Upper lobe of left lung (tissue), 6 donors: ENCODE measurements around the gene CBR4. TPM values are rescaled to one million over a fixed set of nuclear protein-coding genes. Genes with fewer than 3 reads are reported as not detected.
"Not testable (repeated sequence)": the region's sequence is repeated elsewhere in the genome, so short reads cannot be mapped to it uniquely, and the experiment has no call there.

ENCODE experiments used
- ATAC-seq, 2 donors: fragments of 200-7000 bp; cut with Tn5 transposase; one replicate each; pipeline ENCODE4 v1.9.1; 2022; ENCODE audit warnings: mild to moderate bottlenecking in 2 of 2, moderate library complexity in 2 of 2; ENCODE audit not compliant: low FRiP score in 2 of 2
- DNase-seq, 2 donors: peaks; one replicate each; pipeline ENCODE4 v3.0.0-alpha.2; 2019 to 2020
- H3K27ac ChIP-seq, 4 donors: fragments of 200-600 bp; sonication (generic); one replicate each; pipeline ENCODE4 v1.5.1; 2016 to 2019
- H3K27me3 ChIP-seq, 4 donors: fragments of 200-600 bp; sonication (generic); one replicate each; pipeline ENCODE4 v1.5.1; 2017 to 2019
- H3K36me3 ChIP-seq, 4 donors: fragments of 200-600 bp; sonication (generic); one replicate each; pipeline ENCODE4 v1.5.1; 2016 to 2019
- H3K4me1 ChIP-seq, 4 donors: fragments of 200-600 bp; sonication (generic); one replicate each; pipeline ENCODE4 v1.5.1; 2018 to 2019
- H3K4me3 ChIP-seq, 4 donors: fragments of 200-600 bp; sonication (generic); one replicate each; pipeline ENCODE4 v1.5.1; 2017 to 2019; ENCODE audit warnings: mild to moderate bottlenecking in 2 of 4, moderate library complexity in 1 of 4
- H3K9me3 ChIP-seq, 4 donors: fragments of 200-600 bp; sonication (generic); one replicate each; pipeline ENCODE4 v1.5.1; 2018 to 2019
- EP300 ChIP-seq, 4 donors: sonication (generic); formaldehyde crosslinking; IDR thresholded peaks; one replicate each; pipeline ENCODE4 v1.5.1; 2017; ENCODE audit warnings: antibody characterized with exemption in 4 of 4, control low read depth in 2 of 4
- POLR2A ChIP-seq, 4 donors: fragments of 450-650 bp; IDR thresholded peaks; one replicate each; pipeline ENCODE4 v1.5.1; 2016 to 2017; ENCODE audit warnings: antibody characterized with exemption in 4 of 4, mild to moderate bottlenecking in 2 of 4
- POLR2AphosphoS5 ChIP-seq, 2 donors: sonication (generic); formaldehyde crosslinking; IDR thresholded peaks; one replicate each; pipeline ENCODE4 v1.5.1; 2017; ENCODE audit warnings: antibody characterized with exemption in 2 of 2
- WGBS, 2 donors: methylation state at CpG; one replicate each; pipeline ENCODE4 v1.1.5; 2017 to 2018; 5-methylcytosine and 5-hydroxymethylcytosine counted together
- total RNA-seq, 6 donors: library from RNA; depleted of rRNA in 4 of 6; stranded (reverse); fragments of >200 nt in 4 of 6; gene quantifications; one replicate each; pipeline versions ENCODE4 v1.1.0 to v1.2.1, GENCODE V29; 2016 to 2021
- TF ChIP-seq, protein P1 (sequence below), 6 experiments: fragments of 450-650 bp in 4 of 6; fragments of 200-600 bp in 2 of 6; sonication (generic) in 2 of 6; IDR thresholded peaks; one replicate each; pipeline ENCODE4 v1.5.1; 2016 to 2019; ENCODE audit warnings: antibody characterized with exemption in 6 of 6
- donor health status: DM: no; HTN: no; CAD: no; lungs with moderate emphysema.
- donor health status: DM: no; HTN: yes; CAD: no; lungs with severe emphysema.

Gene CBR4
- total RNA-seq, 6 donors from 2014 or later, result 10.0 to 32.0 (median 15.9) TPM

DNA sequence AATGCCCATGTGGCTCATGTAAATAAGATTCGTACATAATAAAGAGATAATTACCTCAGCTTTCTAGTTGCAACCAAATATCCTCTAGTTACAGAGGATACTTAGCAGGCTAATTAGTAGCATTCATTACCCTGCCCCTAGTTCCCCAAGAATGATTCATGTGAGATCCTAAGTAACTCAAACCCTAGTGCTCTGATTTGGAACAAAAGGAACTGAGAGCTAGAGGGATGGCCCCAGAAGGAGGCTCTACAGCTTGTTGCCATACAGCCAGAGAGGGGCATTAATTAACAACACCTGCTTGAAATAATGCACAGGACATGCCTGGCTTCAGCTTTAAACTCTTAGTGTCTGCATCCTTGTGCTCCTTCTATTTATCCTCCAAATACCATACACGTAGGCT is 32.6 kb upstream of the CBR4 start:
- no peak overlapping the region for H3K4me3 ChIP-seq
- 95 to 97% methylated on average over 2 of the region's 2 CpGs for WGBS, 2 donors
- H3K27ac ChIP-seq, result no peak overlapping the region
- peaks cover 0 to 3% (median 0%) of the 10 kb centered on the region in 4 donors for H3K4me1 ChIP-seq
- H3K27me3 ChIP-seq, result no peaks in the 10 kb centered on the region
- ATAC-seq, result no peak
- no peak for TF ChIP-seq POLR2A (IDR thresholded peaks at IDR 0.05)
- no peak for TF ChIP-seq EP300 (IDR thresholded peaks at IDR 0.05)
- TF ChIP-seq, protein P1, sequence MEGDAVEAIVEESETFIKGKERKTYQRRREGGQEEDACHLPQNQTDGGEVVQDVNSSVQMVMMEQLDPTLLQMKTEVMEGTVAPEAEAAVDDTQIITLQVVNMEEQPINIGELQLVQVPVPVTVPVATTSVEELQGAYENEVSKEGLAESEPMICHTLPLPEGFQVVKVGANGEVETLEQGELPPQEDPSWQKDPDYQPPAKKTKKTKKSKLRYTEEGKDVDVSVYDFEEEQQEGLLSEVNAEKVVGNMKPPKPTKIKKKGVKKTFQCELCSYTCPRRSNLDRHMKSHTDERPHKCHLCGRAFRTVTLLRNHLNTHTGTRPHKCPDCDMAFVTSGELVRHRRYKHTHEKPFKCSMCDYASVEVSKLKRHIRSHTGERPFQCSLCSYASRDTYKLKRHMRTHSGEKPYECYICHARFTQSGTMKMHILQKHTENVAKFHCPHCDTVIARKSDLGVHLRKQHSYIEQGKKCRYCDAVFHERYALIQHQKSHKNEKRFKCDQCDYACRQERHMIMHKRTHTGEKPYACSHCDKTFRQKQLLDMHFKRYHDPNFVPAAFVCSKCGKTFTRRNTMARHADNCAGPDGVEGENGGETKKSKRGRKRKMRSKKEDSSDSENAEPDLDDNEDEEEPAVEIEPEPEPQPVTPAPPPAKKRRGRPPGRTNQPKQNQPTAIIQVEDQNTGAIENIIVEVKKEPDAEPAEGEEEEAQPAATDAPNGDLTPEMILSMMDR (IDR thresholded peaks at IDR 0.05), result no peak
- no peak for TF ChIP-seq POLR2AphosphoS5 (IDR thresholded peaks at IDR 0.05)
- no peaks in the 10 kb centered on the region for H3K36me3 ChIP-seq
- no peak for DNase-seq
- no peaks in the 10 kb centered on the region for H3K9me3 ChIP-seq

DNA sequence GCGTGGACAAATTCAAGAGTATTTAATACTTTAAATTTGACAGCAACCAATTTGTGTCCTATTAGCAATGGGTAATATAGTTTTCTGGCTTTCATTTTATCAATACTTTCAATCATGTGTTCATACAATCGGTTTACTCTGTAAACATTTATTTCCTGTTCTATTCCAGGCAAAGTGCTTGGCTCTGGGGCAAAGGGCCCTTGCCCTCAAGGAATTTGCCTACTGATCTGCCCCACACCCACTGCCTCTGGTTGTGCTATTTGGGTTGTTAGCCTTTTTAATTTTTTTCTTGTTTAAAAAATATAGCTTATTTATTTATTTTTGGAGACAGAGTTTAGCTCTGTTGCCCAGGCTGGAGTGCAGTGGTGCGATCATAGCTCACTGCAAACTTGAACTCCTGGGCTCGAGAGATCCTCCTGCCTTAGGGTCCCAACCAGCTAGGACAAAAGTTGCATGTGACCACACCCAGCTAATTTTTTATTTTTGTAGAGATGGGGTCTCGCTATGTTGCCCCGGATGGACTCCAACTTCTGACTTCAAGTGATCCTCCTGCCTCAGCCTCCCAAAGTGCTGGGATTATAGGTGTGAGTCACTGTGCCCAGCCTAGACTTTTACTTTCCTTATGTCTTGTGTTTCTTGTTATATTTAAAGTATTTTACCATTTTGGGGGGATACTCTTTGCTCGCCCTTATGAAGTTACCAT is 30.7 kb upstream of the CBR4 start:
- peaks cover 0 to 3% (median 0%) of the 10 kb centered on the region in 4 donors for H3K4me1 ChIP-seq
- no peak overlapping the region for H3K27ac ChIP-seq
- TF ChIP-seq, protein P1 (IDR thresholded peaks at IDR 0.05), result no peak
- TF ChIP-seq EP300 (IDR thresholded peaks at IDR 0.05), result no peak
- TF ChIP-seq POLR2A (IDR thresholded peaks at IDR 0.05), result no peak
- TF ChIP-seq POLR2AphosphoS5 (IDR thresholded peaks at IDR 0.05), result no peak
- no peak overlapping the region for H3K4me3 ChIP-seq
- ATAC-seq, result no peak
- H3K36me3 ChIP-seq, result no peaks in the 10 kb centered on the region
- no peak for DNase-seq
- H3K9me3 ChIP-seq, result no peaks in the 10 kb centered on the region
- 86 to 89% methylated on average over 7 of the region's 7 CpGs for WGBS, 2 donors
- no peaks in the 10 kb centered on the region for H3K27me3 ChIP-seq

DNA sequence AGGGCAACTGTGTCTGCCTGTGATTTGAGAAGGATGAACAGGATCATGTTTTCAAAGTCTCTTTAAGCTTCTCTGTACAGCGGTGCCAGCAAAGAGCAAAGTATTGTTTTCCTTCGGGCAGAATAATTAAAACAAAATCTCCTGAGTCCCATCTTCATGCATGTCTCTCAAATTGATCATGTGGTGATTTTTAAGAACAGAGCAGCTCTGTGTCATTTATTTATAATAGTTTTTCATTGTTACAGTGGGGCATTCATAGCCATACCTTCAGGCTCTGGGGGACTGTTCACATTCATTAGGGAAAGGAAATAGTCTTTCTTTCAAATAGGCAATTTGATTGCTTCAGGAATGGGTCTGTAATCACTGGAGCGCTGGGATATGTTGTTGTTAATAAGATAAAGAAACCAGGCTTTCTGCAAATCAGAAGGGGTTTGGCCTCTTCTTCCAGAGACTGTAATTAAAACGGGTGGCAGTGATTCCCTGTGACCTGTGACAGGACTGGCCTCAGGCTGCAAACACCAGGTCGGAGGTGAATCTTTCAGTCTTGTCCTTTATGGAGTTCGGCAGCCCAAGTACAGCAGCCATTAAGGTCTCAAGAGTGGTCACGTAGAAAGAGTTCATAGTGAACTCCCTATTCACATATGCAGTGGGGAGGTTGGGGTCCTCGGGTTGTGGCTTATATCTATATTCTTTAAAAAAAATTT is 29.3 kb upstream of the CBR4 start:
- H3K27me3 ChIP-seq, result no peaks in the 10 kb centered on the region
- WGBS, 2 donors, result 87 to 90% methylated on average over 8 of the region's 8 CpGs
- TF ChIP-seq POLR2AphosphoS5 (IDR thresholded peaks at IDR 0.05) (no peak), EP300 (IDR thresholded peaks at IDR 0.05) (no peak), POLR2A (IDR thresholded peaks at IDR 0.05) (no peak)
- TF ChIP-seq, protein P1 (IDR thresholded peaks at IDR 0.05), result no peak
- ATAC-seq (no peak), DNase-seq (no peak)
- H3K36me3 ChIP-seq, result no peaks in the 10 kb centered on the region
- peaks cover 0 to 3% (median 0%) of the 10 kb centered on the region in 4 donors for H3K4me1 ChIP-seq
- no peak overlapping the region for H3K4me3 ChIP-seq
- H3K27ac ChIP-seq, result no peak overlapping the region
- H3K9me3 ChIP-seq, result no peaks in the 10 kb centered on the region

DNA sequence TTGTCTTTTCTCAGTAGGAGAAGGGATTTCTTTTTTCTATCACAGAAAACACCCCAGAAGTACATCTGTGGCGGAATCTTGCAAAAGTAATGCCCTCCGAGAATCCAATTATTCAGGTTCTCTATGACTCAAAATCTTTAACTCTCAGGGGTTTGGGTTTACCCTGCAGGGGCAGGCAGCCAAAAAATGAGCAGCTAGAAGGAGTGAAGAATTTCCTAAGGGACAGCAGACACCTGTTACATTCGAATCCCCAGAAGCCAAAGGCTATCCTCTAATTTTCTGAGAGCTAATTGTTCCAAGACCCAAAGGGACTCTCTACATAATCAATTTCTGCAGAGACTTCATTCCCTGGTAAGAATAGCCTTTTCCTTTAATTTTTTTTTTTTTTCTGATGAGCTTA is 27.5 kb upstream of the CBR4 start:
- ATAC-seq, result no peak
- 83 to 88% methylated on average over 3 of the region's 3 CpGs for WGBS, 2 donors
- no peaks in the 10 kb centered on the region for H3K9me3 ChIP-seq
- peaks cover 0 to 3% (median 0%) of the 10 kb centered on the region in 4 donors for H3K4me1 ChIP-seq
- H3K36me3 ChIP-seq, result no peaks in the 10 kb centered on the region
- H3K4me3 ChIP-seq, result no peak overlapping the region
- H3K27ac ChIP-seq, result no peak overlapping the region
- no peak for DNase-seq
- H3K27me3 ChIP-seq, result no peaks in the 10 kb centered on the region
- TF ChIP-seq EP300 (IDR thresholded peaks at IDR 0.05) (no peak), POLR2A (IDR thresholded peaks at IDR 0.05) (no peak), POLR2AphosphoS5 (IDR thresholded peaks at IDR 0.05) (no peak)
- TF ChIP-seq, protein P1 (IDR thresholded peaks at IDR 0.05), result no peak

DNA sequence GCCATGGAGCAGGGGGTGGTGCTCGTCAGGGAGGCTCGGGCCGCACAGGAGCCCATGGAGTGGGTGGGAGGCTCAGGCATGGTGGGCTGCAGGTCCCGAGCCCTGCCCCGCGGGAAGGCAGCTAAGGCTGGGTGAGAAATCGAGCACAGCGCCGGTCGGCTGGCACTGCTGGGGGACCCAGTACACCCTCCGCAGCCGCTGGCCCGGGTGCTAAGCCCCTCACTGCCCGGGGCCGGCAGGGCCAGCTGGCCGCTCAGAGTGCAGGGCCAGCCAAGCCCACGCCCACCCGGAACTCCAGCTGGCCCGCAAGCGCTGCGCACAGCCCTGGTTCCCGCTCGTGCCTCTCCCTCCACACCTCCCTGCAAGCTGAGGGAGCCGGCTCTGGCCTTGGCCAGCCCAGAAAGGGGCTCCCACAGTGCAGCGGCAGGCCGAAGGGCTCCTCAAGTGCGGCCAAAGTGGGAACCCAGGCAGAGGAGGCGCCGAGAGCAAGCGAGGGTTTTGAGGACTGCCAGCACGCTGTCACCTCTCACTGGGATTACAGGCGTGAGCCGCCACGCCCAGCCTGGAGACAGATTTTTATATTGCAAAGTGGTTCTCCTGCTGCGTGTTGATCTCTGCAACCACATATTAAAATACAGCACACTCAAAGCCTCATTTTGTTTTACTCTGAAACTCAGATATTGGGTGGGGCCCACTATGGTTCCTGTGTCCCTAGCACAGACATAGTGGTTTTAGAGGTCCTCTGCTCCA is 26.0 kb upstream of the CBR4 start:
- not testable (repeated sequence) for H3K27me3 ChIP-seq, H3K27ac ChIP-seq, H3K36me3 ChIP-seq, ATAC-seq, H3K4me3 ChIP-seq, H3K9me3 ChIP-seq, H3K4me1 ChIP-seq
- 94 to 97% methylated on average over 4 to 25 of the region's 35 CpGs for WGBS, 2 donors
- peak in 1 of 2 donors; percentile 68 for DNase-seq
